Activated T-helper 17 cell treated with anti-CD3 and anti-CD28 coated beads, Interleukin-2, amount 50 U/mL, for 72 hours (primary cell): ENCODE measurements around the gene NT5M. TPM values are rescaled to one million over a fixed set of nuclear protein-coding genes. Genes with fewer than 3 reads are reported as not detected.
"Not testable (repeated sequence)": the region's sequence is repeated elsewhere in the genome, so short reads cannot be mapped to it uniquely, and the experiment has no call there.

Experiments
- ATAC-seq: fragments of 150-1000 bp; cut with Tn5 transposase; replicated peaks from 2 replicates; pipeline ENCODE4 v1.10.0; 2021; ENCODE audit warnings: mild to moderate bottlenecking, moderate library complexity
- H3K27ac Mint-ChIP-seq: one replicate; pipeline ENCODE4 v1.8.0; 2022; ENCODE audit warnings: mixed read lengths
- H3K27me3 Mint-ChIP-seq: one replicate; pipeline ENCODE4 v1.8.0; 2022; ENCODE audit warnings: mixed read lengths
- H3K36me3 Mint-ChIP-seq: one replicate; pipeline ENCODE4 v1.8.0; 2022; ENCODE audit warnings: low read depth, mild to moderate bottlenecking, mixed read lengths
- H3K4me1 Mint-ChIP-seq: one replicate; pipeline ENCODE4 v1.8.0; 2022; ENCODE audit warnings: mixed read lengths
- H3K4me3 Mint-ChIP-seq: one replicate; pipeline ENCODE4 v1.8.0; 2022; ENCODE audit warnings: mild to moderate bottlenecking, mixed read lengths
- H3K9me3 Mint-ChIP-seq: one replicate; pipeline ENCODE4 v1.8.0; 2022; ENCODE audit warnings: mixed read lengths
- total RNA-seq, 2 donors: library from RNA; stranded (reverse); gene quantifications; one replicate each; pipeline ENCODE4 v1.2.3, GENCODE V29; 2022

Gene NT5M
- total RNA-seq, 2 donors from 2014 or later, result 2.4 to 3.3 TPM

DNA sequence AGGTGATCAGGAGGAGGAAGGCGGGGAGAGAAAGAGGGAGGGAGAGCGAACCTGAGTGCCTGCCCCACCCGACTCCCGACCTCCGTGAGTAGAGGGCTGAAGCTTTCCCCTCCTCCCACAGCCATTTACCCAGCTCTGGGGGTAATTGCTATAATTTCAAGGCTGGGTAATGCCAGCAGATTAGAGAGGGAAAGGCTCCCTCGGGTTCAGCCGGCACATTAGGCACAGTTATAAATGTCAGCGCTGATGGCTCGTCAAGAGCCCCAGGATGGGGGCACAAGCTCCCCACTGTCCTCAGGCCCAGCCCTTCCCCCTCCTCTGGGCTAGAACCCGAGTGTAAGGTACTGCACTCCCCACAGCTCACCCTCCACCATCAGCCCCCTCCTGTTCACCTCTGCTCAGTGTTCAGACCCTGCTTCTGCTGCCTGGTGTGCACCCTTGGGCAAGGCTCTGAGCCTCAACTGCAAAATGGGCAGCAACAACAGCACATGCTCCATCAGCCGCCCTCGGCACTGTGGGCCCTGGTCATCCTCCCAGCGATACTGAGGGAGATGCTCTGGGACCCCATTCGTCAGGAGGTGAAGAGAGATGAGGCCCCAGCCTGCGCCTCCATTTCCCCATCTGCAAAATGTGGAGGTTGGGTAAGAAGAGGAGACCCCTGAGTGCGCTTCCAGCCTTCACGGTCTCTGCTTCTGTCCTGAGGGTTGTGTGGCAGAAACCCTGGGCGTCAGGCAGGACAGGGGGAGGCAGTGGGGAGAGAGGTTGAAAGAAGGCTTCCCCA is 77.2 kb downstream of the NT5M start:
- H3K4me1 Mint-ChIP-seq, result no peaks in the 10 kb centered on the region
- no peaks in the 10 kb centered on the region for H3K27me3 Mint-ChIP-seq
- no peak overlapping the region for H3K4me3 Mint-ChIP-seq
- H3K9me3 Mint-ChIP-seq, result no peaks in the 10 kb centered on the region
- no peaks in the 10 kb centered on the region for H3K36me3 Mint-ChIP-seq
- ATAC-seq, result no peak
- H3K27ac Mint-ChIP-seq, result no peak overlapping the region

- H3K27me3 Mint-ChIP-seq, result no peaks in the 10 kb centered on the region
- H3K36me3 Mint-ChIP-seq, result no peaks in the 10 kb centered on the region
- H3K27ac Mint-ChIP-seq, result no peak overlapping the region
- H3K9me3 Mint-ChIP-seq, result no peaks in the 10 kb centered on the region
- no peaks in the 10 kb centered on the region for H3K4me1 Mint-ChIP-seq
- no peak for ATAC-seq
- H3K4me3 Mint-ChIP-seq, result no peak overlapping the region
These were observed 78.4 kb downstream of the NT5M start for GRCh38 chr17:17381446-17382064.

DNA sequence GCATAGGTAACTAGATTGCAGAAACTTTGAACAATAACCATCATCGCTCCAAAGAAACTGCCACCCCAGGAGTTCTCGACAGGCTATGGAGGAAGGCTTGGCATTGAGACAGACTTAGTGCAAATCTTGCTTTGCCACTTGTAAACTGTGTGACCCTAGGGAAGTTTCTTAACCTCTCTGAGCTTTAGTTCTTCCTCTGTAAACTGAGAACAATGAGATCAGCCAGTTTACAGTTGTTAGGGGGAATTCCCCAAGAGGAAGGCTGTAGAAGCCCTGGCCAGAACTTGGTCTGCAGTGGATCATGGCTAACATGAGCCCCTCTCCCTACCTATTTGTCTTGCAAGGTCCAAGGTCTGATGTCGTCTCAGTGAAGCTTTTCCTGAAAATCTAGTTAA is 78.9 kb downstream of the NT5M start:
- Mint-ChIP-seq H3K27ac (no peak overlapping the region), H3K4me1 (no peaks in the 10 kb centered on the region), H3K27me3 (no peaks in the 10 kb centered on the region), H3K36me3 (no peaks in the 10 kb centered on the region), H3K4me3 (no peak overlapping the region), H3K9me3 (no peaks in the 10 kb centered on the region)
- ATAC-seq, result peak; percentile 26

- H3K27me3 Mint-ChIP-seq, result no peaks in the 10 kb centered on the region
- no peak overlapping the region for H3K4me3 Mint-ChIP-seq
- H3K9me3 Mint-ChIP-seq, result no peaks in the 10 kb centered on the region
- H3K36me3 Mint-ChIP-seq, result no peaks in the 10 kb centered on the region
- no peak for ATAC-seq
- H3K27ac Mint-ChIP-seq, result no peak overlapping the region
- no peaks in the 10 kb centered on the region for H3K4me1 Mint-ChIP-seq
These were observed 79.8 kb downstream of the NT5M start for GRCh38 chr17:17382971-17383370.

GRCh38 chr17:17383431-17384290 is 80.5 kb downstream of the NT5M start:
- H3K27ac Mint-ChIP-seq, H3K36me3 Mint-ChIP-seq, H3K9me3 Mint-ChIP-seq, H3K4me3 Mint-ChIP-seq, H3K27me3 Mint-ChIP-seq, ATAC-seq, H3K4me1 Mint-ChIP-seq: not testable (repeated sequence)

DNA sequence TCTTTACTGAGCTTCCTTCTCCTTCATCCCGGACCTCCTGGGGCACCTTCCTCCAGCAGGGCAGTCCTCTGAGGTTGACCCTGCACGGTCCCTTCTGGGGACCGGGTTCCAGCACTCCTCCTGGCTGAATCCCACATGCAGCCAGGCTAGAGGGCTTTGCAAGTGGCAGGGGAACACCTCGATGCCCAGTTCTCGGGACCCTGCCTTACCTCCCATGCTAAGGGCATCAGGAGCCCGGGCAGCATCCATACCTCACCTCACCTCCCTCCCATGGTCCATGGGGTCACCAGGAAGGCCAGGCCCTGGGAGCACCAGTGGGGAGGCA is 81.1 kb downstream of the NT5M start:
- ATAC-seq, result no peak
- Mint-ChIP-seq H3K4me3 (no peak overlapping the region), H3K27me3 (no peaks in the 10 kb centered on the region), H3K27ac (no peak overlapping the region), H3K4me1 (no peaks in the 10 kb centered on the region), H3K36me3 (no peaks in the 10 kb centered on the region), H3K9me3 (no peaks in the 10 kb centered on the region)

GRCh38 chr17:17384961-17385360 is 81.8 kb downstream of the NT5M start:
- Mint-ChIP-seq H3K27me3 (no peaks in the 10 kb centered on the region), H3K9me3 (no peaks in the 10 kb centered on the region), H3K27ac (no peak overlapping the region), H3K36me3 (no peaks in the 10 kb centered on the region), H3K4me1 (no peaks in the 10 kb centered on the region), H3K4me3 (no peak overlapping the region)
- no peak for ATAC-seq

DNA sequence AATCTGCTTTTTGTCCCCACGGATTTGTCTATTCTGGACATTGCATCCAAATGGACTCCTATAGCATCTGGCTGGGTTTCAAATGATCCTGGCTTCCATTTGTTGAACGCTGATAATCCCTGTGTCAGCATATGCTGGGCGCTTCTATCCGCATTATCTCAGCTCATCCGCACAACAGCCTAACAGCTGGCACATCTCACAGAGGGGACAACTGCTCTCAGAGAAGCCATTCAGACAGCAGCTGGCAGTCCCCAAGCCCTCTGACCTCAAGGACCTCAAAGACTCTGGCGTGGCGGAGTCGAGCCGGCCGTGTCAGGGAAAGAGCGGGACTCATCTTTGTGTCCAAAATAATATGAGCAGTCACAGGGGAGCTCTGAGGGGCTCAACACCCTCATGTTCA is 82.3 kb downstream of the NT5M start:
- Mint-ChIP-seq H3K36me3 (no peaks in the 10 kb centered on the region), H3K4me3 (no peak overlapping the region), H3K27me3 (no peaks in the 10 kb centered on the region), H3K27ac (no peak overlapping the region), H3K9me3 (no peaks in the 10 kb centered on the region), H3K4me1 (no peaks in the 10 kb centered on the region)
- no peak for ATAC-seq

DNA sequence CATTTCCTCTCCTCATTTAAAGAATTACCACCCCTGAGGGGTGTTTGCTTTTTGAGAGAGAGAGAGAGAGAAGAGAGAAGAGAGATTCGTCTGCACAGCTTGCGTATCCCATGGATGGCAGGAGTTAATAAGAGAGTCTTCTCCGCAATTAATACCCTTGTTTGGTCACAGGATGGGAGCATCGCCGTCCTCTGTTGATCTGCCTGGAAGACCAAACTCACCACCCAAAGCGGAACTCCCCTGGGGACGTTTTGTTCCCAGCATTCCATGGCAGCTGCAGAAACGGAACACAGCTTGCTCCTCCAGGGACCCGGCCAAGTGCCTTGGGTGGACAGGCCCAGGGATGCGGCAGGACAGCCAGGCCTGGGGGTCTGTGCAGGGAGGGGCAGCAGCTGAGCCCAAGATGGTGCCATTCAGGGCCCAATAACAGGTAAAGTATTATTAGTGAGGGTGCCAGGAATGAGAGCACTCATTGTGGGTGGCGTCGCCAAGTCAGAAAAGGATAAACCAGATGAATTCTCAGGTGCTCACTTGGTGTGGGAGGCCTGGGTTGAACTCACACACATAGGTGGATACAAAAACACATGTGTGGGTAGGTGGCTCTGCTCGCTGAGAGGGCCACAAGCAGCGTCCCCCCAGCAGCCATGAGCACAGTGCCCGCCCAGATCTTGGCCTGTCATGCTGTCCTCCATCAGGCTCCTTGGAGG is 83.1 kb downstream of the NT5M start:
- no peak overlapping the region for H3K27ac Mint-ChIP-seq
- no peaks in the 10 kb centered on the region for H3K27me3 Mint-ChIP-seq
- ATAC-seq, result no peak
- H3K4me3 Mint-ChIP-seq, result no peak overlapping the region
- H3K9me3 Mint-ChIP-seq, result no peaks in the 10 kb centered on the region
- peaks cover under 1% of the 10 kb centered on the region for H3K4me1 Mint-ChIP-seq
- H3K36me3 Mint-ChIP-seq, result no peaks in the 10 kb centered on the region

- no peaks in the 10 kb centered on the region for H3K27me3 Mint-ChIP-seq
- H3K27ac Mint-ChIP-seq, result no peak overlapping the region
- H3K4me3 Mint-ChIP-seq, result no peak overlapping the region
- H3K36me3 Mint-ChIP-seq, result no peaks in the 10 kb centered on the region
- no peak for ATAC-seq
- H3K9me3 Mint-ChIP-seq, result no peaks in the 10 kb centered on the region
- peaks cover 8% of the 10 kb centered on the region for H3K4me1 Mint-ChIP-seq
These were observed 83.9 kb downstream of the NT5M start for GRCh38 chr17:17387017-17387497.

- Mint-ChIP-seq H3K27me3 (no peaks in the 10 kb centered on the region), H3K9me3 (no peaks in the 10 kb centered on the region)
These were observed 84.6 kb downstream of the NT5M start for GRCh38 chr17:17387498-17388362.

DNA sequence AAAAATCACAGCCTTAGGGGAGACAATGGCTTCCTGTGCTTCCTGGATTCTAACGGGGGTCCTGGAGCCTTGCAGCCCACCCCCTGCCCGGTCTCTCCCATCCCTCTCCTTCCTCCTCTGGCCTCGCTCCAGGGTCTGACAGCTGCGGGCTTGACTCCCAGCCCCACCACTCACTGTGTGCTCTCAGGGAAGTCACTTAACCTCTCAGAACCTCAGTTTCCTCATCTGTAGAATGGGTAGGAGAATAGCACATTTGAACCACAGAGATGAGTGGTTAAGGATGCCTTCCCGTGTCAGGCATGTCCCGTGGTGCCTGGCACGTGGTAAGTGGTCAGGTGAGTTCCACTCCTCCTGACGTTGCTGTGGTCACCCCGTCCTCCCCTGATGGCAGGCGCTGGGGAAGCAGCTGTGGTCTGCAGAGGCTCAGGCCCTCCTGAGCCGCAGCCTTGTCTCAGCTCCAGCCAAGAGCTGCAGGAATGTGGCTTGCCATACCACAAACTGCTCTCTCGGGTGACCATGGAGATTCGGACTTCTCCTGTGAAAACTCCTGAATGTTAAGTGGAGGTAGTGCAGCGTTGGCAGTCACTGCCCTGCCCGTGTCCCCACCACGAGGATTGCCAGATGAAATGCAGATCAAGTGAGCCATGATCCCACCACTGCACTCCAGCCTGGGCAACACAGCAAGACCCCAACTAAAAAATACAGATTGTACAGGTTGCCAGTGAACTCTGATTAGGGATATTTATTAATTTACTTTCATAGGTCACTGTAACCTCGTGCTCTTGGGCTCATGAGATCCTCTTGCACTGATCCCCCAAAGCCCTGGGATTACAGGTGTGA is 85.7 kb downstream of the NT5M start:
- no peaks in the 10 kb centered on the region for H3K36me3 Mint-ChIP-seq
- no peak for ATAC-seq
- H3K9me3 Mint-ChIP-seq, result no peaks in the 10 kb centered on the region
- peaks cover 12% of the 10 kb centered on the region for H3K4me1 Mint-ChIP-seq
- no peak overlapping the region for H3K4me3 Mint-ChIP-seq
- H3K27me3 Mint-ChIP-seq, result no peaks in the 10 kb centered on the region
- H3K27ac Mint-ChIP-seq, result no peak overlapping the region

More at GRCh38 chr17:17387498-17388362, 84.6 kb downstream of the NT5M start:
- Mint-ChIP-seq H3K27ac (no peak overlapping the region), H3K4me1 (peaks cover 12% of the 10 kb centered on the region), H3K36me3 (no peaks in the 10 kb centered on the region), H3K4me3 (no peak overlapping the region)
- ATAC-seq, result no peak
